Fibroblast of villous mesenchyme (primary cell): ENCODE results near the gene MEGF8. TPM values are rescaled to one million over a fixed set of nuclear protein-coding genes. Genes with fewer than 3 reads are reported as not detected.

ENCODE experiments used
- DNase-seq: peaks from one replicate; pipeline ENCODE4 v3.0.0-alpha.2; 2010; ENCODE audit warnings: low read depth
- H3K4me3 ChIP-seq: 2 replicates; pipeline ENCODE4 v1.5.1; 2011; ENCODE audit warnings: low read depth, mild to moderate bottlenecking, low read length
- CTCF ChIP-seq: IDR thresholded peaks from 2 replicates; pipeline ENCODE4 v1.5.1; 2012; ENCODE audit warnings: low read depth, mild to moderate bottlenecking, low read length; ENCODE audit not compliant: insufficient read depth
- total RNA-seq: library from RNA; depleted of rRNA; stranded (reverse); fragments of >200 nt; gene quantifications from 2 replicates; pipeline ENCODE4 v1.2.3, GENCODE V29; 2012

Gene MEGF8
- total RNA-seq, 1 donor = 21.2 TPM

- no peak for DNase-seq
- no peak for TF ChIP-seq CTCF
- H3K4me3 ChIP-seq = no peak overlapping the region
These were observed 11.3 kb upstream of the MEGF8 start for GRCh38 chr19:42313840-42314755.

DNA sequence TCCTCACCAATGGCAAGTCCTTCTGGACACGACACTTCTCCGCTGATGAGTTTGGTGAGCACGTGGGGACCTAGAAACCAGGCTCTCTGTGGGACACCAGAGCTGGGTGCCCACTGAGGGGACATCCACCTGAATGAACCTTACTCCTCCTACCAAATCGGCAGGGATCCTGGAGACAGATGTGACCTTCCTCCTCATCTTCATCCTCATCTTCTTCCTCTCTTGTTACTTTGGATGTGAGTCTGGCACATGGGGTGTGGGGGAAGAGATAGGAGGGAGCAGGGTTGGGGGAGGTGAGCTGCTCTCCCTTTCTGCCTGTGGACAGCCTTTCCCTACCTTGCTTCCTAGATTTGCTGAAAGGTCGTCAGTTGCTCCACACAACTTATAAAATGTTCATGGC is 10.4 kb upstream of the MEGF8 start:
- no peak overlapping the region for H3K4me3 ChIP-seq
- no peak for DNase-seq
- no peak for TF ChIP-seq CTCF

DNA sequence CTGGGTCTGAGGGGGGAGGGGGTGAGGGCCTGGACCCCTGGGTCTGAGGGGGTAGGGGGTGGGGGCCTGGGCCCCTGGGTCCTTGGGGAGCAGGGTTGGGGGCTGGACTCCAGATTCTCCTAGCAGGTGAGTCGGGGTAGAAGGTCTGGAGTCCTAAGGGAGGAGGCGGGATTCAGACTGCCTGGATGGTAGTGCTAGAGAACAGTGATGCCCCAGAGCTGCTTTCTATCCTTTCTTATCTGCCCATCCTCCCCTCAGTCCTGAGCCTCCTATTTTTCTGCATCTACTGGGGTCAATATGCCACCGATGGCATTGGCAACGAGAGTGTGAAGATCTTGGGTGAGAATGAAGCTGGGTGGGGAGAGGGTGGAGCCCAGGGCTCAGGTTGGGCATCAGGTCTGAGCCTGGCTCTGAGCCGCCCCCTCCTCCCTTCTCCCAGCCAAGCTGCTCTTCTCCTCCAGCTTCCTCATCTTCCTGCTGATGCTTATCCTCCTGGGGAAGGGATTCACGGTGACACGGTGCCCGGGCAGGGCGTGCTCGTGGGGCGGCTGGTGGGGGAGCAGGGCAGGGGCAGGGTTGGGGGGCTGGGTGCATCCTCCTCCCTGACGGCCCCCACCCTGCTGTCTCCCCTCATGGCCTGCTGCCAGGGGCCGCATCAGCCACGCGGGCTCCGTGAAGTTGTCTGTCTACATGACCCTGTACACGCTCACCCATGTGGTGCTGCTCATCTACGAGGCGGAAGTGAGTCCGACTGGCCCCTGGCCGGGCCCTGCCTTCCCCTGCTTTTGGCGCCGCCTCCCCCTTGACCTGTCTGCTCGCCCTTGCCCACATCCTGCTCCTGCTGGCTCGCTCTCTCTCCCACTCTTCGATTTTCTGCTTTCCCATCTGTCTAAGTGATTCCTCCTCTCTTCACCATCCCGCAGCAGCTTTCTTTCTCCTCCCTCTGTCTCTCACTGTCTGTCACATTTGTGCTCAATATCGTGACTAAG is 8.9 kb upstream of the MEGF8 start:
- H3K4me3 ChIP-seq = no peak overlapping the region
- no peak for DNase-seq
- no peak for TF ChIP-seq CTCF

DNA sequence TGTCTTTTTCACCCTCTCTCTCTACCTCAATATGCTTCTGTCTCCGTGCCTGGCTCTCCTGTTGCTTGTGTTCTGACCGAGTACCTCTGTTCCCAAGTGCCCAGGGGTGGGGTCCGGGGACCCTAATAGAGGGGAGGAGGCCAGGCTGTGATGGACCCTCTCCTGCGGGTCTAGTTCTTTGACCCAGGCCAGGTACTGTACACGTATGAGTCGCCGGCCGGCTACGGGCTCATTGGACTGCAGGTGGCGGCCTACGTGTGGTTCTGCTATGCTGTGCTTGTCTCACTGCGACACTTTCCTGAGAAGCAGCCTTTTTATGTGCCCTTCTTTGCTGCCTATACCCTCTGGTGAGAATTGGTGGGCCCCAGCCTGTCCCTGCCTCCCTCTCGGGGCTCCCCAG is 7.9 kb upstream of the MEGF8 start:
- no peak for DNase-seq
- no peak overlapping the region for H3K4me3 ChIP-seq
- TF ChIP-seq CTCF = no peak

GRCh38 chr19:42322305-42322704 is 3.1 kb upstream of the MEGF8 start:
- H3K4me3 ChIP-seq = no peak overlapping the region
- no peak for DNase-seq
- TF ChIP-seq CTCF = no peak

DNA sequence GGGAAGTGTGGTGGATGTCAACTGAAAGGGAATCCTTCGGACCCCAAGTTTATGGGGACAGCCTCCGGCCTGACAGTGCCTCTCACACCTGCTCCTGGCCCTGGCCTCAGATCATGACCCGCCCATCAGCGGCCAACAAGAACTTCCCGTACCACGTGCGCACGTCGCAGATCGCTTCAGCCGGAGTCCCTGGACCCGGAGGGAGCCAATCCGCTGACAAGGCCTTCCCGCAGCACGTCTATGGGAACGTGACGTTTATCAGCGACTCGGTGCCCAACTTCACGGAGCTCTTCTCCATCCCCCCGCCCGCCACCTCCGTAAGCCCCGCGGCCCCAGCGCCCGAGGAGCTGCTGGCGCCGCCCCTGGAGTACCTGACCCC is 2.0 kb upstream of the MEGF8 start:
- H3K4me3 ChIP-seq = no peak overlapping the region
- DNase-seq = no peak
- no peak for TF ChIP-seq CTCF
